NCI-H2171 (cell line): ENCODE results near the gene FBN2.
A peak's percentile ranks its signal among the peaks of the same experiment; 100 is the strongest.
"Not testable (repeated sequence)": the region's sequence is repeated elsewhere in the genome, so short reads cannot be mapped to it uniquely, and the experiment has no call there.

Experiments
- DNase-seq: peaks from one replicate; lab custom pipeline; 2025; lab: John Stamatoyannopoulos, UW

Gene FBN2

DNA sequence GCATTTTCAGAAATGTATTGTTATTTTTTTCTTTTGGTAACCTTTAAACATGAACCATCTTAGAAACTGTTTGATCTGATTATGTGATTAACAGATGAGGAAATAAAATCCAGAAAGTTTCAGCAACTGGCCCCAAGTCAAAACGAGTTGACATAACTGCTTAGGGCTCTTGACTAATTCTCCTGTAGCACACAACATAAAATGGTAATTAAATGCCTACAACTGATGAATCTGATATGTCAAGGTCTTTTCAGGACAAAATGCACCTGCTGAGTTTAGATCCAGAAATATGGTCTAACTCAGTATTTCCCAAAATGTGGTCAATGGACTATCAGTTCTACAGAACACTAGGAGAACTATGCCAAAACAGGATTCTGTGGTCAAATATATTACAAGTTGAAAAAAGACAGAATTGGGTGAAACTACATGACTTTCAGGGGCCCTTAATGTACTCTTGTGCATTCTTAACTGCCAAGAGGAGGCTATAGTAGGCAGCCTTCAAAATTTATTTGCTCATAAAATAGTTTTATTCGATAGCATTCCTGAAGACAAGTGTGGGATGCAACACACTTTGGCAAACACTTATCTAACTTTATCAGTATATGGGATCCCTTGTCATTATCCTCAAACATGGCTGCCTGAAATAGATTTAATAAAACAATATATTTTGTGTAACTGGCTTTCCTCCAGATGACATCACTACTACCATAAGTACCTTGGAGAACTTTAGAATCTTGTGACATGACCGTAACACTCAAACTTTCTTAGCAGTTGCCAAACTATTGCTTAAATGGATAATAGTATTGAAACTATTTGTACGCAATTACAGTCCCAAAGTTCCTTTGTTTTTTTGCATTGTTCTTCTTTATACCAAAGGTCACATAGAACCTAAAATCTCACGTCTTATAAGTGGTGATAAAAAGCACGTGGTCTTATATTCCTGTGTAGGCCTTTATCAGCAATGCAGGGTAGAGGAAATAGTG is 59.4 kb downstream of the FBN2 start:
- DNase-seq: no peak

DNA sequence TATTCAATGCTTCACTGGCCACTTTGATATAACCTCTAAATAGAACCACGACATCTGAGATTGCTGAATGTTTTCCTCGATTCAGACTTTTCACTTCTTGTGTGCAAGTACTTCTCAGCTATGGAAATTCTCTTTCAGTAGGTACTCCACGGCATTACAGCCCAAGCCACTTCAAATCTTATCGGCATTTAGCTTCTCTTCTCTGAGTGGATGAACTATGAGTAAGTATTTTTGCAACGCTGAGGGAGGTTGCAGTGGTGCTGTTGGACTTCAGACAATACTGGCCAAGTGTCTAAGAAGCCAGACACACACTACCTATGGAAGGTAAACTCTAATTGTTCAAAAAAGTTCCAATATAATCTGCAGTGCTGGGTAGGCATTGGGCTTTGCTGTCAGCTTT is 60.1 kb downstream of the FBN2 start:
- no peak for DNase-seq

DNA sequence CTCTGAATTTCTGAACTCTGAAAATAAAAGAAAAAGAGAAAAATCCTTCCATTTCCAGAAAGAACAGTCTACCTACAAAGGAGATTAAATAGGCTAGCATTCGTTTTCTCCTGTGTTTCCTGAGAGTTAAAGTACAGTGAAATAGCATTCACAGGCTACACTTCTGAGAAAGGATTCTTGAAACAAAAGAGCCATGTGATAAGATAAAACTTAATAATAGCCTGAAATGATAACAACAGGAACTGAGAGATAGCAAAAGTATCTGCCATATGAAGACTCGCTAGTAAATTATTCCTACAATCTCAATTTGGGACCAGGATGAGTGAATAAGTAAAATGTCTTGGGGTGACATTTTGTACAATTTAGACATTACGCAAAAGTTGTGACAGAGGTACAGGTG is 62.4 kb downstream of the FBN2 start:
- DNase-seq: no peak

DNA sequence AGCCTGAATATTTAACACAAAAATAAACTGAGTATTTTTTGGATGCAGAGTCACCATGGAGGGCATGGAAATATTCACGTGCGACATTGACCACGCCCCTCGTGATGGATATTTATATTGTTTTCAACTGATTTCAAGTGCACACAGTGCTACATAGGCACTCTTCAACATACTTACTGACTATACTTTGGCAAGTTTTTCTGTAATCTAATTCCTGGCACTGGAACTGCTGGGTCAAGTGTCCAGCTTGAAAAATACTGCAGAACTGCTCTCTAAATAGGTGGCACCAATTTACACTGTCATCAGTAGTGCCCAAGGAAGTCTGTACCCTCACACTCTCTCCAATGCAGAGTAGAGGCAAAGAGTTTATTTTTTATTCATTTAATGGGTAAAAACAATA is 65.1 kb downstream of the FBN2 start:
- DNase-seq: no peak

DNA sequence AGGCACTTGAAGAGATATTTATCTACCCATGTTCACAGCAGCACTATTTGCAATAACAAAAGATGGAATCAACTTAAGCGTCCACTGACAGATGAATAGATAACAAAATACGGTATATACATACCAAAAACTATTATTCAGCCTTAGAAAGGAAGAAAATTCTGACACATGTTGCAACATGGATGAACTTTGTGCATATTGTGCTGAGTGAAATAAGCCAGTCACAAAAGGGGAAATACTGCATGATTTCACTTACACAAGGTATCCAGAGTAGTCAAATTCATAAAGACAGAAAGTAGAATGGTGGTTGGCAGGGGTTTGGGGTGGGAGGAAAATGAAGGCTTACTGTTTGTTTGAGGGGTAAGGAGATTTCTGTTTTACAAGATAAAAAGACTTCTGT is 66.0 kb downstream of the FBN2 start:
- no peak for DNase-seq

DNA sequence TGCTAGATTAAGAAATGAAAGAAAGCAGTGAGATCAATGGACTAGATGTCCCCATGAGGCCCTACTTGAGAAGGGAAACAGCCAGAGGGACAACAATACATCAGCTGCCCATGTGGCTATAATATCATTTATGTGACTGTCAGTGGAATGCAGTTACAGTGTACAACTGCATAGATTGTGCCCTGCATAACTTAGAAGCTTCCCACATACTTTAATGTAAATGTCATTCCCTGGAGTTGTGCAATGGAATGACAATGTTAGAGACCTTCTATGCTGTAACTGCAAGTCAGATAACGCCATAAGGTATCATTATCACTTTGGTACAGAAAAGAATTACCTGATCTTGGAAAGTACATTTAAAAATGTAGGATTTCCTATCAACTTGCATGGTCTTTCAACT is 67.4 kb downstream of the FBN2 start:
- no peak for DNase-seq

DNA sequence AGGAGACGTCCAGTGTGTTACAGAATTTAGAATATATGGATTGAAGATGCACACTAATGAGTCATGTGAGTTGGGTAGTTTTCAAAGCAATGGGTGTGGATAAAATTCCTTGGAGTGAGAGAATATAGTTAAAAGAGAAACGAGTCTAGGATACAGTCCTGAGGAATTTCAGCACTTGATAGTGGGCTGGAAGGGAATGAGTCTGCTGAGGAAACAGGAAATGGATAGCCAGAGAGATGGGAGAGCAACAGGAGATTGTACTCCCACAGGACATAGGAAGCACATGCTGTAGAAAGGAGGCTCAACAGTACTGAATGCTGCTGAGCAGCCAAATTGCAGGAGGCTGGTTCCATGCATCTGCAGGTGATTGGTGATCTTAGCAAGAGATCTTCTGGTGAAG is 68.1 kb downstream of the FBN2 start:
- no peak for DNase-seq

DNA sequence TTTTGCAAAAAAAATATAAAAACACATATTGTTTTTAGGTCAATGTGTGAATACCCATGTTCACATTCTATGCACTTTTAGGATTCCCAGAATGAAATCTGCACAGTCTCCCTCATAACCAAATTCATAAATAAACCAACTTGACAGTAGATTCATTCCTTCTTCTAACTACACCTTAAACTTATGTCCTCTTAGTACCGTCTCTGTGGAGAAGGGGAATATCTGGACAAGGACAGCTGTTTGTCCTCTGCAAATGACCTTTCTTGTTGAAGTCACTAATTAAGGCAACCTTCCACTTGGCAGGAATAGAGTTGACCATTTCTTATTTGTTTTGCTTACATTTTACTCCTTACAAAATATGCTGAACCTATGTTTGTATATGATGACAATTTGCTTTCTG is 71.1 kb downstream of the FBN2 start:
- DNase-seq: no peak

DNA sequence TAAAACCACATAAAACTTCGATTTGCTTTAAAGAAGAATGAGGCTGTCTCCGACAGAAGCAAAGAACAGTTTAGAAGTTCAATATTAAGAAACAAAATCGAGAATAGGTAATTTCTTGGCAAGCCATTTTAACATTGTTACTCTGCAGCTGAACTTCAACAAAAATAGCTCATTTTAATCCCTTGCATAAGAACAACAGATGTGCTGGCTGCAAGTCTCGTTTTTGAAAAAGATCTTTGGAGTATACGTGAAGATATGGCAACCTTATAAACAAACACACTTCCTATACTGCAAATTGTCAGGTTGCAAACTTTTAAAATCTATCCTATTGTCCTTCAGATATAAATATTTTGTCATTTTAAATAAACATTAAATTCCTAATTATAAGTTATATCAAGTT is 71.5 kb downstream of the FBN2 start:
- no peak for DNase-seq

DNA sequence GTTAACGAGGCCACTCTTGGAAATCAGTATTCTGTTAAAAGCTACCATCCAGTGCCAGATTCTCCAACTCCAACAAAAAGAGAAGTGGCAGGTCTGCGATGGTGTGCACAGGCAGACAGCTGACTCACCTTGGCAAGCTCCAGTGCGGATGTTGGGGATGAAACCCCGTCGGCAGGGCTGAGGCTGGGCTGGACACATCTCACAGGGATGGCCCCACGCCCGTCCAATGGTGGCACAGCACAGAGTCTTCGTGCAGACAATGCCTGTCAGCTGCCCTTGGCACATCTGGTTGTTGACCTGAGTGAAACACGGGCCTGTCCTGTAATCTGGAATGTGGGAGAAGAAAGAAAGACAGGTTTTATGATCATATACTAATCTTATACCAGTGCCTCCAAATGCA is 73.4 kb downstream of the FBN2 start:
- DNase-seq: no peak

DNA sequence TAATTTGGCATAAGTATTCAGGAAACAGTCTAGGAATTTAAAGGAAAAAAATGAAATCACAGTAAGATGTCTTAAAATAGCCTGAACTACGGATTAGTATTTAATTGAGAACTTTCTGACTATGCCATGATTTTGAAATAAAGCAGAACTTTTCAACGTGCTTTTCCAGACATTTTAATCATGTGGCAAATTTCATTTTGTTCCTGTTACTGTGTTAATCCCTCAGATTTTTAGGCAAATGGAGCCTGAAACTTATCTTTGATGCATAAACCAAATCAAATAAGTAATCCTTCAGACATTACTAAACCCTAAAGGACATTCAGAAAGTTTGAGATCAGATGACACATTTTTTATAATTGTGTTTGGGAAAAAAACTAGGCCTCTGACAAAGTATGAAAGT is 75.7 kb downstream of the FBN2 start:
- DNase-seq: no peak

DNA sequence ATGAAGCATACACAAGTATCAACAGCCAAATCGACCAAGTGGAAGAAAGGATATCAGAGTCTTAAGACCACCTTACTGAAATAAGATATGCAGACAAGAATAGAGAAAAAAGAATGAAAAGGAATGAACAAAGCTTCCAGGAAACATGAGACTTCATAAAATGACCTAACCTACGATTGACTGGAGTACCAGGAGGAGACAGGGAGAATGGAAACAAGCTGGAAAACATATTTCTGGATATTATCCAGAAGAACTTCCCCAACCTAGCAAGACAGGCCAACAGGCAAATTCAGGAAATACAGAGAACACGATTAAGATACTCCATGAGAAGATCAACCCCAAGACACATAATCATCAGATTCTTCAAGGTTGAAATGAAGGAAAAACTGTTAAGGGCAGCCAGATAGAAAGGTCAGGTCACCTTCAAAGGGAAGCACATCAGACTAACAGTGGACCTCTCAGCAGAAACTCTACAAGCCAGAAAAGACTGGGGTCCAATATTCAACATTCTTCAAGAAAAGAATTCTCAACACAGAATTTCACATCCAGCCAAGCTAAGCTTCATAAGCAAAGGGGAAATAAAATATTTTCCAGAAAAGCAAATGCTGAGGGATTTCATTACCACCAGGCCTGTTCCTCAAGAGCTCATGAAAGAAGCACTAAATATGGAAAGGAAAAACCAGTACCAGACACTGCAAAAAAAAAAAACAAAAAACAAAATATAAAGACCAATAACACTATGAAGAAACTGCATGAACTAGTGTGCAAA is 80.7 kb downstream of the FBN2 start:
- DNase-seq: not testable (repeated sequence)

DNA sequence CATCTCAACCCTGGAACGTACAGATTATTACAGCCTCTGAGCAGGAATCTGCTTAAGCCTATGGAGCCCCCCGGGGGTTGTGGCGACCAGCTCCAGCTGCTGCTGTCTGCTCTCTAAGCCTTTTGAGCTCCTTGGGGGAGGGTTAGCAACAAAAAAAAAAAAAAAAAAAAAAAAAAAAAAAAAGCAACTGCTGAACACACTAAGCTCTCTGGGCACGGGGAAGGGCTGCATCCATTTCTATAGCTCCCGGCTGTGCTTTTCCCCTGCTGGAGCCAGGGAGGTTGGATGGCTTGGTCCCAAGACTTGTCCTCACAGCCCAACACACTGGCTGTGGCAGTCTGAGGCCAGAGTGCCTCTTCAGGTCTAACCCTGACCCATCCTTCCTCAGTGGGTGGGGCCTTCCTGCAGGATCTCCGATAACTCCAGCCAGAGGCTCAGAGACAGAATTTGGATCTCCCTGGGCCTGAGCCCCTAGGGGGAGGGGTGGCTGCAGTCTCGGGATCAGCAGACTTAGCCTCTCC is 82.1 kb downstream of the FBN2 start:
- DNase-seq: peak; percentile 45

DNA sequence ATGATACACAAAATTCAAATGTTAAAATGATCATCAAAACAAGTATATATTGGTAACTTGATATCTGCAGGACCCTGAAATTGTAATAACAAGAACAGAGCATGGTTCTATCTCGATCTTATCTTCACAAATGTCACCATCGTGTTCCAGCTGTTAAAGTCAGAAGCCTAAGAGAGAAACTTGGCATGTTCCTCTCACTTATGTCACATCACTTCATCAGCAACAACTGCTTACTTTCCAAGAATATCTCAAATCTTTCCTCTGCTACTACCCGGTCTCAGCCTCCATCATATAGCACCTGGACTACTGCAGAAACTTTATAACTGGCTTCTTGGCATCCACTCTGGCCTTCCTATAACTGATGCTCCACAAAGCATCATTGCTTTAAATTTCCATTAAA is 84.9 kb downstream of the FBN2 start:
- DNase-seq: no peak

DNA sequence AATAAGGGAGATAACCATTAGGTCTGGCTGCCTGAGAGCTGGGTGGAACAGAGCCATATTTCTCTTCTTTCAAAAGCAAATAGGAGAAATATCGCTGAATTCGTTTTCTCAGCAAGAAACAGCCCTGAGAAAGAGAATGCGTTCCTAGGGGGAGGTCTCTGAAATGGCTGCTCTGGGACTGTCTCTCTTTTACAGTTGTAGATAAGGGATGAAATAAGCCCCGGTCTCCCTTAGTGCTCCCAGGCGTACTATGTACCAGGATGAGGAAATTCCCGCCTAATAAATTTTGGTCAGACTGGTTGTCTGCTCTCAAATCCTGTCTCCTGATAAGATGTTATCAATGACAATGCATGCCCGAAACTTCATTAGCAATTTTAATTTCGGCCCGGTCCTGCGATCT is 90.8 kb downstream of the FBN2 start:
- not testable (repeated sequence) for DNase-seq

DNA sequence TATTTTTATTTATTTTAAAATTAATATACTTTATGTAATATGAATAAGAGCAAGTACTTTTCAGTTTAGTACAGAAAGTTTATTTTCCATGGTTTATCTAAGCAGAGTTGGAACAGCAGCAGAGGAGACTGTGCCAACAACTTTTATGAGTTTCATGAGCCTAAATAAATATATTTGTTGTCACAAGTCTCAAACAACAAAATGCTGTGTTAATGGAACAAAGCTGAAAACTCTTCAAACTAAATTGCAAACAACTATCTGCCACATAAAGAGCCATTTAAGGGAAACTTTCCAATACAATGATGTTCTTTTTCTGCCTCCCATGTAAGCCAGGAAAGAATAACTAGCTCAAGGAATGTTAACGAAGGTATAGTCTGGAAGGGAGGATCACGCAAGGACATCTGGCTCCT is 96.1 kb downstream of the FBN2 start:
- DNase-seq: no peak

DNA sequence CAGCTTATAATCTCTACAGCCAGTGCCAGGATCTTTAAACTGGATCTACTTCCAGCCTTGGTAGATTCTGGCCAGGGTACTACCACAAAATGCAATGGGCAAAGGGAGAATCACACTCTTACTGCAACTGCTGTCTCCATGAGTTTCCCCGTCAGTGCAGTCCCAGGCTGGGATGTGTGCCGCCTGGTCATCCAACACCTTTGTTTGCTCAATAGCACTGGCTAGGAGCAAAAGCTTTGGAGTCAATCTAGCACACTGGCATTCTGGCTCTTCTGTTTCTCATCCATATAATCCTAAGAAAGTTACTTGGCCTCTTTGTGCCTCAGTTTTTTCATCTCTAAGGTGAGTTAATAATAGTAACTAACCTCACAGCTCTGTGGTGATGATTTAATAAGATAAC is 96.9 kb downstream of the FBN2 start:
- DNase-seq: no peak

DNA sequence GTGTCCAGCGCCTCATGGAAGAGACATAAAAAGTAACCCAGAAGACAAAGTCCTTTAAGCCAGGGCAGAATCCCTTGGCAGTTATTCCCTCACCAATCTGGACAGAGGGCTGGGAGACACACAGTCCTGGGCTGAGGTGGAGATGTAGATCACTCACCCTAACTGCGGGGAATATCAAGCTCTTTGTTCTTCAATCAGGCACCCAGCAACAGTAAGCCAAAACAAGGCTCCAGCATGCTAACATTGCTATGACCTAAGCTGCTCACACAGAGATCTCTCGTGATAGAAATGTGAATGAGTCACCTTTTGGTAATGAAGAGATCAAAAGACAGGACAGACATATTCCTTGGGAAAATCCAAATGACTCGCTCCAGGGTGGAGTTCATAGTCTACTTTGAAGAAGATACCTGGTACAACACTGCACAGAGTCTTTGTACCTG is 101.3 kb downstream of the FBN2 start:
- no peak for DNase-seq

DNA sequence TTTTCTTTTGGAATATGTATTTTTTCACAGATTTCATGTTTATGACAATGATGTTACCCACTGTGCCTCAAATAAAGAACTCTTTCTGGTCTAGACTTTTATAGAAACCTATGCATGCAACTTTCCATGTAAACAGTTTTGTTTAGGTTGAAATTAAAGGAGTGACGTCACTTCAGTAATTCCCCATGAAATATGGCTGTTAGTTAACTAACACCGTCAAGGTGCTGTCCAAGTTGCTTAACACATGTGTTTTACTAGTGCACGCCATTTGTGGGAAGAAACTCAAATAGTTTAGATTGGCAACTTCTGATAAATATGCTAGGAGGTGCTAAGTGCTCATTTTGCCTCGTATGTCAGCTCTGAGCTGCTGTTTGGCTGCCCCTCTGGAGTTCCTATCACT is 102.2 kb downstream of the FBN2 start:
- DNase-seq: no peak

DNA sequence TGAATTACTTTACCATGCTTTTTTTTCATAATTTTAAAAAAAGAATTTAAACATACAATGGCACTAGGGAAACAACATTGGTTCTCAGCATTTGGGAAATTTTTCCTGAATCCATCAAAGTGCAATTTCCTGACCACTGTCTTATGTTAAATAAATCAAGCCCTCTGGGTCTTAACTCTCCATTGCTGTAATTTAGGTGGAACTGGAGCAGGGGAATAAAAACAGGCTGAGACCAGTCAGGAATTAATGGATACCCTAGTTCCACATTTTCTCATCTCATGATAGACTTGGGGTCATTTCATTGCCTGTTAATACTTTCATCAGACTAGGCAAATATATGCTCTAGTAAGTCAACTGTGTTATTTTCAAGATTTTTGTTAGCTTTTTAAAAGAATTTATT is 103.1 kb downstream of the FBN2 start:
- no peak for DNase-seq

DNA sequence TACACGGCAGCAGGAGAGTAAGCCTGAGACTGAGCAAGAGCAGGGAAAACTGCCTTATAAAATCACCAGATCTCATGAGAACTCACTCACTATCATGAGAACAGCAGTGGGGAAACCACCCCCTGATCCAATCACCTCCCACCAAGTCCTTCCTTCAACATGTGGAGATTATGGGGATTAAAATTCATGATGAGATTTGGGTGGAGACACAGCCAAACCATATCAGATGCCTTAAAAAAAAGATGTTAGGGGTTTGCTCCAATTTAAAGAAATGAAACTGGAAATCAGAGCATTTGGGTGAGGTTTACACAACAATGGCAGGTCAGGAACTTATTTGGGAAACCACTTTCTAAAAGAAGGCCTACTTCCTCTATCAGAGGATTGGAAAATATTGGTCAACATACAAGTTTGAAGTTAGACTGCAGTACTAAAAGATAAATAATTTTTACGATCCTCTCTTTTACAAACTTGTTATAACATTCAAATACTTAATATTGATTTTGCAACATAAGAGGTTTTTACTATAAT is 105.1 kb downstream of the FBN2 start:
- DNase-seq: no peak

DNA sequence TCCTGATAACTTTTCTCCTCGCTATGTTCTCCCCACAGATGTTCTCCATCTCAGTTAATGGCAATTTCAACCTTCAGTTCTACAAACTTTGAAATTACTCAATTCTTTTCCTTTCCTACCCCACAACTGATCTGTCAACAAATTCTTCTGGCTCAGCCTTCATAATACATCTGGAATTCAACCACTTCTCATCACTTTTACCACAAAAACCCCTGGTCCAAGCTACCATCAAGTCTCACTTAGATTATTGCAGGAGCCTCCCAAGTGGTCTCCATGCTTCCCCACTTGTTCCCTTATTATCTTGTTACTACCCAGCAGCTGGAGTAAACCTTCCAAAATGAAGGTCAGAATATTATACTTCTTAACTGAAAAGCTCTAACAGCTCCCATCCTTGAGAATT is 110.1 kb downstream of the FBN2 start:
- no peak for DNase-seq

DNA sequence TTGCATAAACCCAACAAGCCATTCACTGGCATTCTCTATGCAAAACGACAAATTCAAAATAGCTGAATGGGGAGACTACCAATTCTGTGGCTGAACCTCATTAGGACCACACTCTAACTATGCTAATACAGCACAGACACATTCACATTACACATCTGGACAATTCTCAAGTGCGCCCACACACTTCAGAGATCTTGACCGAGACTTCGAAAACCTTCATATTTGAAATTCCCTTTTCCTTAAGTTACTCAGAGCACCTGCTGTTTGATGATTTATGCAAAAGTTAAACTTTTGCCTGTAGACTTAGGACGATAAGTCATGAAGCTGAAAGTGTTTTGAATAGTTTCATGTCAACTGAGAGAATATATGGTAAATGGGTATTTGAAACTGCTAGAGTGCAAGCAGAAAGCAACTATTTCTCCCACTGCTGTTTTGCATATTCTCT is 111.9 kb downstream of the FBN2 start:
- DNase-seq: no peak
